Fibroblast of the aortic adventitia (primary cell): ENCODE data around the gene TAGLN2. TPM values are rescaled to one million over a fixed set of nuclear protein-coding genes. Genes with fewer than 3 reads are reported as not detected.

Experiments
- DNase-seq: peaks from one replicate; pipeline ENCODE4 v3.0.0-alpha.2; 2010; ENCODE audit warnings: low read depth
- H3K4me3 ChIP-seq: 2 replicates; pipeline ENCODE4 v1.5.1; 2011; ENCODE audit warnings: low read depth, mild to moderate bottlenecking, control low read depth, low read length, moderate library complexity
- total RNA-seq: library from RNA; depleted of rRNA; stranded (reverse); fragments of >200 nt; gene quantifications from 2 replicates; pipeline ENCODE4 v1.2.3, GENCODE V29; 2012; ENCODE audit warnings: low replicate concordance
- TF ChIP-seq, protein P1 (sequence below): IDR thresholded peaks from 2 replicates; pipeline ENCODE4 v1.5.1; 2011; ENCODE audit warnings: mild to moderate bottlenecking, low read length, control low read depth, inconsistent platforms; ENCODE audit not compliant: insufficient read depth

The TAGLN2 gene
- total RNA-seq, 1 donor: 228 TPM

DNA sequence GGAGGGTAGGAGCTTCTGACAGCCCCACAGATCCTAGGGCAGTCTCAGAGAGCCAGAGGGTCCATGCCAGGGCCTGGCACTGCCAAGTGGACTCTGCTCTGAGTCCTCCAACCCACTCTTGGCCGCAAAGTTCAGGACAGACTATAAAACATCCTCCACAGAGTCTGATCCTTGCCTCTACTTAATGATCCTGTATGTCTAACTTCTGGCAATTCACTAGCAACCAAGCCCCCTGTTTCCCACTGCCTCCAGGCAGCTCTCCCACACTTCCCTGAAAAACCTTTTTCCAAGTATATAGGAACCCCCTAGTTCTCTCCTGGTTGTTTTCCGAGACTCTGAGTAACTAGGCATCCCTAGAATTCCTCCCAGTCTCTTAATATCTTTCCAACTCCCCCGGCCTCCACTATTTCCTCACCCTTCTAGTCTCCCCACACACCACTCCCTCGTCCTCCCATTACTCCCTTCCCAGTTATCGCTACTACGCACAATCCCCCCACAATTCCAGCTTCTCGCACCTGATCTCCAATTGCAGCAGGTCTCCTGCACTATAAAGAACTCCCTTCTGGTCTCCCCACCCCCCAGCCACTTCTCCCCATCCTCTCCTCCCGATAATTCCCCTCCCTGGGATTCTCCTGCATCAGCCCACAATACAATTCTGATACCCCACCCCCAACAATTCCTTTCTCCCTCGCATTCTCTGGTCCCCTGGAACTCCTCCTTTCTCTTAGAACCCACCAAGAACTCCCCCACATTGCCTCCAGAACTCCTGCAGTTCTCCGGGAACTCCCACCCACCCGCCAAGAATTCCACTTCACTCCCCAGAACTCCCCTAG is 19.5 kb upstream of the TAGLN2 start:
- TF ChIP-seq, protein P1, sequence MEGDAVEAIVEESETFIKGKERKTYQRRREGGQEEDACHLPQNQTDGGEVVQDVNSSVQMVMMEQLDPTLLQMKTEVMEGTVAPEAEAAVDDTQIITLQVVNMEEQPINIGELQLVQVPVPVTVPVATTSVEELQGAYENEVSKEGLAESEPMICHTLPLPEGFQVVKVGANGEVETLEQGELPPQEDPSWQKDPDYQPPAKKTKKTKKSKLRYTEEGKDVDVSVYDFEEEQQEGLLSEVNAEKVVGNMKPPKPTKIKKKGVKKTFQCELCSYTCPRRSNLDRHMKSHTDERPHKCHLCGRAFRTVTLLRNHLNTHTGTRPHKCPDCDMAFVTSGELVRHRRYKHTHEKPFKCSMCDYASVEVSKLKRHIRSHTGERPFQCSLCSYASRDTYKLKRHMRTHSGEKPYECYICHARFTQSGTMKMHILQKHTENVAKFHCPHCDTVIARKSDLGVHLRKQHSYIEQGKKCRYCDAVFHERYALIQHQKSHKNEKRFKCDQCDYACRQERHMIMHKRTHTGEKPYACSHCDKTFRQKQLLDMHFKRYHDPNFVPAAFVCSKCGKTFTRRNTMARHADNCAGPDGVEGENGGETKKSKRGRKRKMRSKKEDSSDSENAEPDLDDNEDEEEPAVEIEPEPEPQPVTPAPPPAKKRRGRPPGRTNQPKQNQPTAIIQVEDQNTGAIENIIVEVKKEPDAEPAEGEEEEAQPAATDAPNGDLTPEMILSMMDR: no peak
- no peak for DNase-seq
- peak overlapping the region; percentile 60 for H3K4me3 ChIP-seq

DNA sequence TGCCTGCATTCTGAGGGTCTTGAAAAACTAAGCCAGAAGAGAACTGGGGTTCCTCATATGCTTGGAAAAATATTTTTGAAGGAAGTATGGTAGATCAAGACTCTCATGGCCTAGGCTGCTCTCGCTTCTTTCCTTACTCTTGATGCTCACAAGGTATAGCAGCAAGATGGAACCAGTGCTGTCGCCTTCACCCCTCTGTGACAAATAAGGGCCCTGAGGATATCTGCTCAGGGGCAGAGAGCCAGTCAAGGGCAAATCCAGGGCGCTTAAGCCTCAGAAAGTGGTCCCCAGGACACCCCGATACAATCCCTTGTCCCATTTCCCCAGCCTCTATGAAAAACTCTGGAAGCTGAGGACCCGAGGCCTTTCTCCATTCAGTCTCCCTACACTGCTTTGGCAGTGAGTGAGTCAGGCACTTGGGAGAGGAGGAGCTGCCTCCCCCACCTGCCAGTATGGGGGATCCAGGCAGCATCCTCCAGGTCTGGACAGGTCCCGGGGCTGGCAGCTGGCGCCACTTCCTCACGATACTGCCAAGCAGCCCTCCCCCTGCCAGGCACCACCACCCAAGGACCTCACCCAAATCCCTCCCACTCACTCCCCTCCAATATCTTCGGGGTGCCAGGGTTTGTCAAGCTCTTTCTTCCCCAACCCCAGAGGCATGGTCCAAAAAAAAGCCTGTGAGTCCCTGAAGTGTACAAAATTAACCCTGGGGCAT is 18.8 kb upstream of the TAGLN2 start:
- no peak for DNase-seq
- H3K4me3 ChIP-seq: no peak overlapping the region
- TF ChIP-seq, protein P1: no peak

DNA sequence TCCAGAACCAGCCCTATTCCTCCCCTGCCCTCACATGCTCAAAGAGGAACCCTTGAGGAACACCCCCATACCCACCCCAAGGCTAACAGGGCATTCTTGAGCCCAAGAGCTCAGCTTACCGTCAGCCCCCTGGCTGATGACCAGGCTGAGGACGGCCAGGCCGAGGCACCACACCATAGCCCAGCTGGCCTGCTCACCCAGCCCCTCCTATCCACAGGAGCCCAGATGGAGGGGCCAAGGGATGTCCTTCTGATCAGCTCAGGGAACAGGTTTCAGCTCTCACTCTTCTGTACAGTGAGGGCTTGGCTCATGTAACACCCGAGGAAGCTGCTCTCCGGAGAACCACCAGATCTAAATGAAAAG is 18.0 kb upstream of the TAGLN2 start:
- DNase-seq: no peak
- TF ChIP-seq, protein P1: no peak
- H3K4me3 ChIP-seq: no peak overlapping the region

DNA sequence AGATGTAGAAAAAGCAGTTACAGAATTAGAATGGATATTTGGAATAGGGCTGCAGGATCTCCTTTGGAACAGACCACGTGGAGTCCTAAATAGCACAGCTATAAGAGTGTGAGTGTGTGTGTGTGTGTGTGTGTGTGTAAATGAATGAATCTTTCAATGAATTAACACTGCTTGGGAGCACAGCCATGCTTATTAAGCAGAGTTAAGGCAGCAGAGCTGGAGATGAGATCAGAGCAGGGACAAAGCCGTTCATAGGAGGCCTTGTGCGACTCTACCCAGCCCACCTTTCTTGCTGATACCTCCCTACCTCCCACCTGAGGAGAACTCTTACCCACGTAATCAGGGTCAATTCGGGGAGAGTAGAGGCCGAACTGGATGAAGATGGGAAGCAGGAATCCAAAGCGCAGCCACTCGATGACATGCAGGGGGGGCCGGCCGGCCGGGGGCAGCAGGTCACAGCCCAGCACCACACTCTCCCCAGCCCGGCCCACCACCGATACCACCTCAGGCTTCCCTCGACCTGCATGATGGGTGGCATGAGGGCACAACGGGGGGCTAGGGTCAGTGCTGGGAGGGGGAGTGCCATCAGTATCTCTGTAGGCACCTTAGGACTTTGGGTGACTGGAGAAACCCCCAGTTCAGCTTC is 17.4 kb upstream of the TAGLN2 start:
- TF ChIP-seq, protein P1: no peak
- no peak overlapping the region for H3K4me3 ChIP-seq
- no peak for DNase-seq

DNA sequence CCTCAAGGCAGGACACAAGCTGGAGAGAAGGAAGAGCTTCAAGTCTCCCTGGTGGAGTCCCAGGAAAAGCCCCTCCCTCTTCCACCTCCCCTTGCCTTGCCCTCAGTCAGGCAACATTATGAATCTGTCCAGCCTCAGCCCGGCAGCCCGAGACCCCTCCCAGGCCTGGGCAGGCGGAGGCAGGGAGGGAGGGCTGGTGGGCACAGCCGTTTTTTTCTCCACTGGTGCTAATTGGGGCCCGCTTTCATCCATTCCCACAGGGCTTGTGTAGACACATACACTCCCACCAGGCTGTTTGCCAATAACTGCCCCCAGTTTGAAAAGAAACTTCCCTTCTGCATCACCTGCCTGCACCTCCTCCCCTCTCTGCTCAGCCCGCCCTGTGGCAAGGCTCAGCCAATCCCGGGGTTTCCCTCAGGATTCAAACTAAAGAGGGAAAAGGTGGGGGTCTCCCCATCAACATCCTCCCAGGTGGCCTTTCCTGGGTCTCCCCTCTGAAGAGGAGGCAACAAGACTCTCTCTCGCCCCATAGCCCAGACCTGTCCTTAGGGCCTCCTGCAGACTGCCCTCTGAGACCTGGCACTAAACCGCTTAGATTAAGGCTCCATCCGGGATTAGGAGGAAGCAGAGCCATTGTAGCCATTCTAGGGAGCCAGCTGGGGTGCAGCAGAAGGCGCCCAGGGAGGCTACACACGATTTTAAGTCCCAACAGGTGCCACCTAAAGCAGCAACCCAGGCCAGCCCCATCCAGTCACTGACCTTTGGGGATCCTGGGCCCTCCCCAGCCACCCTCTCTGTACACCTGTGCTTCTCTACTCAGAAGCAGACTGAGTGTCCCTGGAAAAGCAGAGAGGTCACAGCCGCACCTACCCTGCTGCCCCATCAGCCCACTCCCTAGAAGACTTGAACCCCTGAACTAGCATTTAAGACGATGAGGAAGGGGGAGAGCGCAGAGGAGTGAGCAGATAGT is 16.6 kb upstream of the TAGLN2 start:
- H3K4me3 ChIP-seq: no peak overlapping the region
- DNase-seq: no peak
- TF ChIP-seq, protein P1: no peak

DNA sequence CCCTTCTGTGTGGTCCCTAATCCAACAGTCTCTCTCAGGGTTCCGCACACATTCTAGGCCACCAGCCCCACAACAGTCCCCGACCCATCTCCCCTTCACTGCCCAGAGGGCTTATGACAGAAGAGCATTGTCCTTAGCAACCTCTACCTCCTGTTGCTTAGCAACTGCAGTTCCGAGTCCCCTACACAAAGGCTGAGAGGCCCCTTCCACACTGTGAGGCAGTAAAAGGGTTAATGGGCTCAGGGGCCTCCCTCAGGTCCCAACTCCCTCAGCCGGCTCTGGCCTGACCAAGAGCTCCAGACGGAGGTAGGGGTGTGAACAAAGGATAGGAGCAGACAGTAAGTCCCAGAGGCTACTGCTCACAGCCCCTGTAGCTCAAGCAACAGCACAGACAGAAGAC is 15.8 kb upstream of the TAGLN2 start:
- TF ChIP-seq, protein P1: no peak
- no peak overlapping the region for H3K4me3 ChIP-seq
- no peak for DNase-seq
